NCI-H226 (cell line): ENCODE measurements around the gene AZU1.

ENCODE experiments used
- DNase-seq: peaks from one replicate; pipeline ENCODE4 v3.0.0-alpha.2; 2015

Gene AZU1, protein sequence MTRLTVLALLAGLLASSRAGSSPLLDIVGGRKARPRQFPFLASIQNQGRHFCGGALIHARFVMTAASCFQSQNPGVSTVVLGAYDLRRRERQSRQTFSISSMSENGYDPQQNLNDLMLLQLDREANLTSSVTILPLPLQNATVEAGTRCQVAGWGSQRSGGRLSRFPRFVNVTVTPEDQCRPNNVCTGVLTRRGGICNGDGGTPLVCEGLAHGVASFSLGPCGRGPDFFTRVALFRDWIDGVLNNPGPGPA

GRCh38 chr19:827710-828321, at the start of gene AZU1:
Gene AZU1 (plus strand): TSS chr19:827837. CDS start chr19:827847, 10 bp downstream.
- no peak for DNase-seq

GRCh38 chr19:778910-779653, 48.6 kb upstream of the AZU1 start:
- peak; percentile 97 for DNase-seq

DNA sequence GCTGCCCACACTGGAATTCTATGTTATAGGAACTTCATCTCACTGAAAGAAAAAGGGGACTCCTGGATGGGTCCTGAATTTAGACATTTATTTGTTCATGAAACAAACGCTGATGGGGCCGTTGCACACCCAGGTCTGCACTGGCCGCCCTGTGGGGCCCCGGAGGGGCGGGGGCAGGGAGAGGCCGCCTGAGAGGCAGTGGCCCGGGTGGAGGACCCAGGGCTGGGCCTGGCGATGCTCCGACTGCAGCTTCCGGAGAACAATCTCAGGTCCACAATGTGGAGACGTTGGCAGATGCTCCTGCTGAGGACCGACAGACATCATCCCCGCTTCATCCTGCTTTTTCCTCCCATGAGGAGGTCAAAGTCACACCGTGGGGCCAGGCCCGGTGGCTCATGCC, 46.7 kb upstream of the AZU1 start:
- DNase-seq = no peak

GRCh38 chr19:781800-782184, 45.8 kb upstream of the AZU1 start:
- DNase-seq = no peak

- DNase-seq = peak; percentile 82
Observed at GRCh38 chr19:782185-782877, 45.3 kb upstream of the AZU1 start.

GRCh38 chr19:782878-783668, 44.6 kb upstream of the AZU1 start:
- DNase-seq = peak; percentile 38

DNA sequence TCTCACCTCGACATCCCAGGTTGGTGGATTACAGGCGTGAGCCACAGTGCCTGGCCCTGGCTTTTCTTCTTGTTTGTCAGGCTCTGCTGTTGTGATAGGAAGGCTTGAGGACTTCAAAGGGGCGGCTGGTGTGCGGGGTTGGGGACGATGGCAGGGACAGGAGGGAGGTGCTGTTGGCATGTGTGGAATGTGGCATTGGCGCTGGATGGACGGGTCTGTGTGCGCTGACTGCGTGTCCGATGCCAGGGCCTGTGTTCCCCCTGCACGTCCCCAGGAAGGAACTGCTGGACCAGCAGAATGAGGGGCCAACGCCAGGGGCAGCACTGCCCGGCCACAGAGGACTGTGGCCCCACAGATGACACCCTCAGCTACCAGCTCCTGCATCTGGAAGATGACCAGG, 43.1 kb upstream of the AZU1 start:
- no peak for DNase-seq

DNA sequence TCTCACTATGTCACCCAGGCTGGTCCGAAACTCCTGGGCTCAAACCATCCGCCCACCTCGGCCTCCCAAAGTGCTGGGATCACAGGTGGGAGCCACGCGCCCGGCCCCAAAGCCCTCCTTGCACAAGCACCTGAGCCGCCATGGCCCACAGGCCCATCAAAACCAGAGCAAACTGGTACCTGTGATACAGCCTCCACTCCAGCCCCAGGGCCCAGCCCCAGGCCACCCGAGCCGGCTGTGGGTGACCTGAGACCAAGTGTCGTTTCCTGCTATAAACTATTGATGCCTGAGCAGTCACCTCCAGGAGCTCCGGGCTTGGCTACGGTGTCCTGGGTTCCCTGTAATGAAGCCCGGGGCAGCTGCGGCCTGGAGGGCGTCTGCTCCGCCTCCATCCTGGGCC, 40.1 kb upstream of the AZU1 start:
- no peak for DNase-seq

GRCh38 chr19:788686-788982, 39.0 kb upstream of the AZU1 start:
- DNase-seq = no peak

- DNase-seq = no peak
Observed at GRCh38 chr19:788983-789700, 38.5 kb upstream of the AZU1 start.

DNA sequence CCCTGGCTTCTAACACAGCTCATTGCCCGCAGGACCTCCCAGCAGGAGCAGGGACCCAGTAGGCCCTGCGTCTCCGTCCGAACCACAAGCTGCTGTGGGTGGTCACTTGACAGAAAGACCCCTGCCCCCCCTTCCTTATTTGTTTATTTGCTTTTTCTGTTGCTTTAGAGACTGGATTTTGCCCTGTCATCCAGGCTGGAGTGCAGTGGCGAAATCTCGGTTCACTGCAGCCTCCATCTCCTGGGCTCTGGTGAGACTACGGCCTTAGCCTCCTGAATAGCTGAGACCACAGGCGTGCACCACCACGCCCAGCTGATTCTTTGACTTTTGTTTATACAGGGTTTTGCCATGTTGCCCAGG, 38.0 kb upstream of the AZU1 start:
- DNase-seq = no peak

DNA sequence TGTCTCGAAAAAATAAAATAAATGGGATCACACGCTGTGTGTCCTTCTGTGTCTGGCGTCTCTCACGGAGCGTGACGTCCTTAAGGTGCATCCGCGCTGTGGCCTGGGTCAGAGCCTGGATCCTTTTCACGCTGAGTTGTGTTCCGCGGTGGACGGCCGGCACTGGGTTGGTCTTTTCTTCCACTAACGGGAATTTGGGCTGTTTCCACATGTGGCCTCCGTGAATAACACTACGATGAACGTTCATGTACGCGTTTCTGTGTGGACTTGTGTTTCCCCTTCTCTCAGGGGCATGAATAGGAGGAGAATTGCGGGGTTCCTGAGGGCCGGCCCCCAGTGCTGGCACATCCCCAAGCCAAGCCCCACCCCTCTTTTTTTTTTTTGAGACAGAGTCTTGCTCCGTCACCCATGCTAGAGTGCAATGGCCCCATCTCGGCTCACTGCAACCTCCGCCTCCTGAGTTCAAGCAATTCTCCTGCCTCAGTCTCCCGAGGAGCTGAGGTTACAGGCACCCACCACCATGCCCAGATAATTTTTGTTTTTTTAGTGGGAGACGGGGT, 36.5 kb upstream of the AZU1 start:
- no peak for DNase-seq

DNA sequence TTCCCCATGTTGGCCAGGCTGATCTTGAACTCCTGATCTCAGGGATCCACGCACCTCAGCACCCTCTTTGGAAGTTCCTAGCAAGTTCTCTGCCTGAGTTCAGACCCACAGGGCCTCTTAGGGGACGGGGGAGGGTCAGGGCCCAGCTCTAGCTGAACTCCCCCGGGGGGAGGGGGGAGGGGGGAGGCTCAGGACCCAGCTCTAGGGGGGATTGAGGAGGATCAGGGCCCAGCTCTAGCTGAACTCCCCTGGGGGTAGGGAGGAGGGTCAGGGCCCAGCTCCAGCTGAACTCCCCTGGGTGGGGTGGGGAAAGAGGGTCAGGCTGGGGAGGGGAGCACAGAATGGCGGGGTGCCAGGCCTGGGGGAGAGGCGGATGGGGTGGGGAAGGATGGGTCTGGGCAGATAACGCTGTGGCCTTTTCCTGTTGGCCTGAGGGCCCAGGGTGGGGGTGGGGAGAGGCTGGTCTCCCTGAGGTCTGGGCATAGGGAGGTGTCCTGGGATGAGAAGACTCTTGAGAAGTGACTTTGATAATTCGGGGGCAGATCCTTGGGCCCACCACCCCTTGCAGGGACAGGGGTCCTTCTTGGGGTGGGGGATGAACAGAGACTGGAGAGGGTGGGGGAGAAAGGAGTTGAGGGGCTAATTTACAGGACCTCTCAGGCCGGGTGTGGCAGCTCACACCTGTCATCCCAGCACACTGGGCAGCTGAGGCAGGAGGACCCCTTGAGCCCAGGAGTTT, 35.9 kb upstream of the AZU1 start:
- peak; percentile 44 for DNase-seq

DNA sequence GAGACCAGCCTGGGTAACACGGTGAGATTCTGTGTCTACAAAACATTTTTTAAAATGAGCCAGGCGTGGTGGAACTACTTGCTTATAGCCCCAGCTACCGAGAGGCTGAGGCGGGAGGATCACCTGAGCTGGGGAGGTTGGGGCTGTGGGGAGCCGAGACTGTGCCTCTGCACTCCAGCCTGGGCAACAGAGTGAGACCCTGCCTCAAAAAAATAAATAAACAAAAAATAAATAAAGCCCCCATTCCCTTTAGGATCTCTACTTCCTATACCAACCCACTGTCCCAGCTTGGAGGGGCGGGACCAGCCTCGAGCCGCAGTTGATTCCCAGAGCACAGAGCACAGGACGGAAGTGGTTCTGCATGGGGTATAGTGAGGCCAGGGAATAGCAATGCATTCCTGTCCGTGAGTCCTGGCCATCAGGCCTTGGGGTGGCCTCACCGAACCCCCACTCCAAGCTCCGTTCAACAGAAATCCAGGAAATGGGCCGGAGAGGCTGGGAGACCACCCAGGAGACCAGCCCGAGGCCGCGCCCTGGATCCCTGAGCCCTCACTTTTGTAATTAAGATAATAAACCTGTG, 35.2 kb upstream of the AZU1 start:
- DNase-seq = no peak

- DNase-seq = no peak
Observed at GRCh38 chr19:793806-794205, 33.8 kb upstream of the AZU1 start.

DNA sequence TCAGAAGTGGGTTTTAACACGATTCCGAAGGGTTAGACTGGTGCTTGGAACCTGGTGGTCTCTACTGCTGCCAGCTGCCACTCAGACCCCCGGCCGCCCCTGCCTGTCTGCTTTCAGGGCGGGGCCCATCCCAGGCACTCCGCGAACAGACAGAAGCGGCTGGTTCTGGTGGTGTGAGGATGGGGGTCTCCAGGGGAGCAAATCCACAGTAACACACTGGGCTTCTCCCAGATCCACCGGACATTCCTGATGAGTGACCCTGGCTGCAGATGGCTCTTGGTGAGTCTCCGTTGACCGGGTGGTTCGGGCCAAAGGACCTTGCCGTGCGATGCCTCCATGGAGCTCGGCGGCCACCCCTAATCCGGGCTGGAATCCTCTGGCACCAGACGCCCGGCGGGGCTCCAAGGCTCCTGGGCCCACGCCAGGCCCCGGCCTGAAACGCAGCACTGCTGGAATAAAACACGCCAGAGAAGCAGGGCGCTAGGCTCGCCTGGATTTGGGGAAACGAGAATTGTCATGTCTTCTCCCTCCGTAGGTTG, 32.5 kb upstream of the AZU1 start:
- no peak for DNase-seq

GRCh38 chr19:795691-796581, 31.7 kb upstream of the AZU1 start:
- no peak for DNase-seq

GRCh38 chr19:796692-797527, 30.7 kb upstream of the AZU1 start, which contains the start of gene PTBP1:
Gene PTBP1 (plus strand): TSS chr19:797452. CDS start chr19:797498, 46 bp downstream.
- peak; percentile 99 for DNase-seq
